ENCODE results near the gene AUTS2.

The AUTS2 gene

GRCh38 chr7:70505886-70506285, 907.6 kb downstream of the AUTS2 start:
- no peak overlapping the region for H3K27ac ChIP-seq (ENCODE audit: low read length)
- H3K4me3 ChIP-seq (ENCODE audit: low read depth in 1 of 2, low read length in 2 of 2) = no peak overlapping the region
- no peaks in the 10 kb centered on the region for H3K4me1 ChIP-seq (ENCODE audit: control insufficient read depth in 1 of 2, insufficient read depth in 2 of 2, low read length in 2 of 2)
- no peaks in the 10 kb centered on the region for H3K9me3 ChIP-seq (ENCODE audit: control insufficient read depth in 1 of 2, low read length in 2 of 2)
- no peaks in the 10 kb centered on the region for H3K27me3 ChIP-seq (ENCODE audit: low read depth, low read length)
- no peaks in the 10 kb centered on the region for H3K36me3 ChIP-seq (ENCODE audit: control insufficient read depth in 1 of 2, insufficient read depth in 2 of 2, low read length in 2 of 2)

- H3K27me3 ChIP-seq (ENCODE audit: low read depth, low read length) = no peaks in the 10 kb centered on the region
- no peaks in the 10 kb centered on the region for H3K36me3 ChIP-seq (ENCODE audit: control insufficient read depth in 1 of 2, insufficient read depth in 2 of 2, low read length in 2 of 2)
- no peak overlapping the region for H3K27ac ChIP-seq (ENCODE audit: low read length)
- no peak overlapping the region for H3K4me3 ChIP-seq (ENCODE audit: low read depth in 1 of 2, low read length in 2 of 2)
- no peaks in the 10 kb centered on the region for H3K4me1 ChIP-seq (ENCODE audit: control insufficient read depth in 1 of 2, insufficient read depth in 2 of 2, low read length in 2 of 2)
- no peaks in the 10 kb centered on the region for H3K9me3 ChIP-seq (ENCODE audit: control insufficient read depth in 1 of 2, low read length in 2 of 2)
Measured at GRCh38 chr7:70506434-70506833, 908.2 kb downstream of the AUTS2 start.

GRCh38 chr7:70512144-70512543, 913.9 kb downstream of the AUTS2 start:
- Histone ChIP-seq H3K9me3 (ENCODE audit: control insufficient read depth in 1 of 2, low read length in 2 of 2) (no peaks in the 10 kb centered on the region), H3K27me3 (ENCODE audit: low read depth, low read length) (no peaks in the 10 kb centered on the region), H3K4me1 (ENCODE audit: control insufficient read depth in 1 of 2, insufficient read depth in 2 of 2, low read length in 2 of 2) (no peaks in the 10 kb centered on the region), H3K4me3 (ENCODE audit: low read depth in 1 of 2, low read length in 2 of 2) (no peak overlapping the region), H3K36me3 (ENCODE audit: control insufficient read depth in 1 of 2, insufficient read depth in 2 of 2, low read length in 2 of 2) (no peaks in the 10 kb centered on the region), H3K27ac (ENCODE audit: low read length) (no peak overlapping the region)

- Histone ChIP-seq H3K36me3 (ENCODE audit: control insufficient read depth in 1 of 2, insufficient read depth in 2 of 2, low read length in 2 of 2) (no peaks in the 10 kb centered on the region), H3K27ac (ENCODE audit: low read length) (no peak overlapping the region), H3K9me3 (ENCODE audit: control insufficient read depth in 1 of 2, low read length in 2 of 2) (no peaks in the 10 kb centered on the region), H3K27me3 (ENCODE audit: low read depth, low read length) (no peaks in the 10 kb centered on the region), H3K4me3 (ENCODE audit: low read depth in 1 of 2, low read length in 2 of 2) (no peak overlapping the region), H3K4me1 (ENCODE audit: control insufficient read depth in 1 of 2, insufficient read depth in 2 of 2, low read length in 2 of 2) (no peaks in the 10 kb centered on the region)
Measured at GRCh38 chr7:70512761-70513160, 914.5 kb downstream of the AUTS2 start.

GRCh38 chr7:70520611-70521010, 922.3 kb downstream of the AUTS2 start:
- Histone ChIP-seq H3K4me3 (ENCODE audit: low read depth in 1 of 2, low read length in 2 of 2) (no peak overlapping the region), H3K9me3 (ENCODE audit: control insufficient read depth in 1 of 2, low read length in 2 of 2) (no peaks in the 10 kb centered on the region), H3K4me1 (ENCODE audit: control insufficient read depth in 1 of 2, insufficient read depth in 2 of 2, low read length in 2 of 2) (no peaks in the 10 kb centered on the region), H3K27me3 (ENCODE audit: low read depth, low read length) (no peaks in the 10 kb centered on the region), H3K36me3 (ENCODE audit: control insufficient read depth in 1 of 2, insufficient read depth in 2 of 2, low read length in 2 of 2) (no peaks in the 10 kb centered on the region), H3K27ac (ENCODE audit: low read length) (no peak overlapping the region)

- Histone ChIP-seq H3K27ac (ENCODE audit: low read length) (no peak overlapping the region), H3K27me3 (ENCODE audit: low read depth, low read length) (no peaks in the 10 kb centered on the region), H3K36me3 (ENCODE audit: control insufficient read depth in 1 of 2, insufficient read depth in 2 of 2, low read length in 2 of 2) (no peaks in the 10 kb centered on the region), H3K4me3 (ENCODE audit: low read depth in 1 of 2, low read length in 2 of 2) (no peak overlapping the region), H3K9me3 (ENCODE audit: control insufficient read depth in 1 of 2, low read length in 2 of 2) (no peaks in the 10 kb centered on the region), H3K4me1 (ENCODE audit: control insufficient read depth in 1 of 2, insufficient read depth in 2 of 2, low read length in 2 of 2) (no peaks in the 10 kb centered on the region)
Measured at GRCh38 chr7:70523249-70523988, 925.1 kb downstream of the AUTS2 start.

GRCh38 chr7:70523989-70524351, 925.7 kb downstream of the AUTS2 start:
- Histone ChIP-seq H3K4me1 (ENCODE audit: control insufficient read depth in 1 of 2, insufficient read depth in 2 of 2, low read length in 2 of 2) (no peaks in the 10 kb centered on the region), H3K4me3 (ENCODE audit: low read depth in 1 of 2, low read length in 2 of 2) (no peak overlapping the region), H3K27me3 (ENCODE audit: low read depth, low read length) (no peaks in the 10 kb centered on the region), H3K27ac (ENCODE audit: low read length) (no peak overlapping the region), H3K9me3 (ENCODE audit: control insufficient read depth in 1 of 2, low read length in 2 of 2) (no peaks in the 10 kb centered on the region), H3K36me3 (ENCODE audit: control insufficient read depth in 1 of 2, insufficient read depth in 2 of 2, low read length in 2 of 2) (no peaks in the 10 kb centered on the region)

GRCh38 chr7:70525991-70526390, 927.7 kb downstream of the AUTS2 start:
- H3K9me3 ChIP-seq (ENCODE audit: control insufficient read depth in 1 of 2, low read length in 2 of 2) = no peaks in the 10 kb centered on the region
- no peak overlapping the region for H3K4me3 ChIP-seq (ENCODE audit: low read depth in 1 of 2, low read length in 2 of 2)
- H3K27ac ChIP-seq (ENCODE audit: low read length) = no peak overlapping the region
- H3K4me1 ChIP-seq (ENCODE audit: control insufficient read depth in 1 of 2, insufficient read depth in 2 of 2, low read length in 2 of 2) = no peaks in the 10 kb centered on the region
- no peaks in the 10 kb centered on the region for H3K36me3 ChIP-seq (ENCODE audit: control insufficient read depth in 1 of 2, insufficient read depth in 2 of 2, low read length in 2 of 2)
- H3K27me3 ChIP-seq (ENCODE audit: low read depth, low read length) = no peaks in the 10 kb centered on the region

- no peaks in the 10 kb centered on the region for H3K9me3 ChIP-seq (ENCODE audit: control insufficient read depth in 1 of 2, low read length in 2 of 2)
- H3K27me3 ChIP-seq (ENCODE audit: low read depth, low read length) = no peaks in the 10 kb centered on the region
- H3K36me3 ChIP-seq (ENCODE audit: control insufficient read depth in 1 of 2, insufficient read depth in 2 of 2, low read length in 2 of 2) = no peaks in the 10 kb centered on the region
- H3K27ac ChIP-seq (ENCODE audit: low read length) = no peak overlapping the region
- H3K4me3 ChIP-seq (ENCODE audit: low read depth in 1 of 2, low read length in 2 of 2) = no peak overlapping the region
- H3K4me1 ChIP-seq (ENCODE audit: control insufficient read depth in 1 of 2, insufficient read depth in 2 of 2, low read length in 2 of 2) = no peaks in the 10 kb centered on the region
Measured at GRCh38 chr7:70527520-70528115, 929.3 kb downstream of the AUTS2 start.

GRCh38 chr7:70529436-70529835, 931.2 kb downstream of the AUTS2 start:
- Histone ChIP-seq H3K36me3 (ENCODE audit: control insufficient read depth in 1 of 2, insufficient read depth in 2 of 2, low read length in 2 of 2) (no peaks in the 10 kb centered on the region), H3K27ac (ENCODE audit: low read length) (no peak overlapping the region), H3K27me3 (ENCODE audit: low read depth, low read length) (no peaks in the 10 kb centered on the region), H3K9me3 (ENCODE audit: control insufficient read depth in 1 of 2, low read length in 2 of 2) (no peaks in the 10 kb centered on the region), H3K4me1 (ENCODE audit: control insufficient read depth in 1 of 2, insufficient read depth in 2 of 2, low read length in 2 of 2) (no peaks in the 10 kb centered on the region), H3K4me3 (ENCODE audit: low read depth in 1 of 2, low read length in 2 of 2) (no peak overlapping the region)

- Histone ChIP-seq H3K4me1 (ENCODE audit: control insufficient read depth in 1 of 2, insufficient read depth in 2 of 2, low read length in 2 of 2) (no peaks in the 10 kb centered on the region), H3K27ac (ENCODE audit: low read length) (no peak overlapping the region), H3K36me3 (ENCODE audit: control insufficient read depth in 1 of 2, insufficient read depth in 2 of 2, low read length in 2 of 2) (no peaks in the 10 kb centered on the region), H3K4me3 (ENCODE audit: low read depth in 1 of 2, low read length in 2 of 2) (no peak overlapping the region), H3K9me3 (ENCODE audit: control insufficient read depth in 1 of 2, low read length in 2 of 2) (no peaks in the 10 kb centered on the region), H3K27me3 (ENCODE audit: low read depth, low read length) (no peaks in the 10 kb centered on the region)
Measured at GRCh38 chr7:70529914-70530585, 931.8 kb downstream of the AUTS2 start.

All from muscle layer of duodenum (tissue), 2 donors.